ENCODE measurements around the gene TALDO1.

TALDO1 gene

DNA sequence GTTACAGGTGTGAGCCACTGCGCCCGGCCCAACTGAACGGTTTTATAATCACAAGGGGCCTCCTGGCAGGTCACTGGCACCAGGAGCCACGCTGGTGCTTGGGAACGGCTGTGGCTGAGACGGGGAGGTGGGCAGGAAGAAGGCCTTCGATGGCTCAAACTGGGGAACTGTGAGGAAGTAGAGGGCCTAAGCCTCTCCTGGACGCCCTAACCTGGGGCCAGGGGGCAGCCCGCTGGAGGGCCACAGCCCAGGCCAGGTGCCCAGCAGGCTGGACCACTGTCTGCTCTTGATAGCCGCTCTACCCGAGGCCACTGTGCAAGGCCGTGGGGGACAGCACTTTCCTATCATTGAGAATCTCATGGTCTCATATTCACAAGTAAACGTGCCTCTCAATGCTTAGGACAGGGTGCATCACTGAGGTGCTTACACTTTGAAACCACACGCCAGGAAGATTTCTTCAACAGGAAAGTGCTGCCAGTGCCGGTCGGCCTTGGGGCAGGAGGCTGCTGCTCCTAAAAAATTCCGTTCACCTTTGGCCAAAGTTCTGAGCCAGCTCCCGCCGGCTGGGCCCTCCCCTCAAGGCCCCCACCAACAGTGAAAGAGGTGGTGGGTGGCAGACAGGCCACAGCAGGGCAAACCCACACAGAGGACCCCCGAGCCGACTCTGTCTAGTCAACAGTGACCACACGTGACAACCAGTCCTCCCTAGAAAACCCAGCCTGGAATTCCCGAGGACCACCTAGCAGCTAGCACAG is 22.8 kb downstream of the TALDO1 start:
- no peak for DNase-seq (ENCODE audit: low read depth in 2 of 2)

DNA sequence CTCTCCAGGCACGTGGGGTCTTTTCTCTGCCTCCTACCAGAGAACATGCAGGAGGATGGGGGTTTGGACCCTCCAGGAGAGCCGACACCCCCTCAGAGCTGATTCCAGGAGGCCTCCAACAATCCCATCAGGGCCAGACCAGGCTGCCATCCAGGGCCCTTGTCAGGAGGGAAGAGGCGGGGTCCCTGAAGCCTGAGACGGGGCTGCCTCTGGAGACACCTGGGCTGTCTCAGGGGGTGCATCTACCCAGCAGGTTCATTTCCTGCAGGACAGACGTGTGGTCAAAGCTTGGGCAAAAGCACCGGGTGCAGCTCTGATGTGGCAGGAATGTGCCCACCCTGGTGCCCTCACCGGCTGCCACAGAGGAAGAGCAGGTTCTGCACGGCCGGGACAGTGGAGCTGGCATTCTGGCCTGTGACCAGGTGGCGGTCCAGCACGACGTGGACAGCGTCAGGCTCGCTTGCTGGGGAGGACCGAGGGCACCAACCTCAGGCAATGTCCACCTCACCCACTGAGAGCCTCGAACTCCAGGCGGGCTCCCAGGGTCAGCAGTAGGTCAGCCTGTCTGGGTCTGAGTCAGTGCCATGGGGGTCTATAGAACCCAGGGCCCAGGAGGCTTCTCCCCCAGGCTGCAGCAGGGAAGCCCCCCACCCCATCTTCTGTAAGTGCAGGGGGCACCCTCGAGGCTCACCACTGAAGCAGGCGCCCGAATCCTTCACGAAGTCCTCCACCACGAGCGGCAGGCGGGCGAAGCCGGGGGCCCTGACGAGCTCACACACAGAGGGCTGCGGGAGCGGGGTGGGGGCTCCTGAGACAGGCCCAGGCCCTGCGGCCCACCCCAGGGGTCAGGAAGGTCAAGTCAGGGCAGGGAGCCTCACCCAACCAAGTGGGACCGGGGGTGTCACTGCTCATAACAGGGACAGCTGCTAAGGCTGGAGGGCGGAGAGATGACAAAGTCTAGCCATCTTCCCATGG is 23.7 kb downstream of the TALDO1 start:
- no peak for DNase-seq (ENCODE audit: low read depth in 2 of 2)

DNA sequence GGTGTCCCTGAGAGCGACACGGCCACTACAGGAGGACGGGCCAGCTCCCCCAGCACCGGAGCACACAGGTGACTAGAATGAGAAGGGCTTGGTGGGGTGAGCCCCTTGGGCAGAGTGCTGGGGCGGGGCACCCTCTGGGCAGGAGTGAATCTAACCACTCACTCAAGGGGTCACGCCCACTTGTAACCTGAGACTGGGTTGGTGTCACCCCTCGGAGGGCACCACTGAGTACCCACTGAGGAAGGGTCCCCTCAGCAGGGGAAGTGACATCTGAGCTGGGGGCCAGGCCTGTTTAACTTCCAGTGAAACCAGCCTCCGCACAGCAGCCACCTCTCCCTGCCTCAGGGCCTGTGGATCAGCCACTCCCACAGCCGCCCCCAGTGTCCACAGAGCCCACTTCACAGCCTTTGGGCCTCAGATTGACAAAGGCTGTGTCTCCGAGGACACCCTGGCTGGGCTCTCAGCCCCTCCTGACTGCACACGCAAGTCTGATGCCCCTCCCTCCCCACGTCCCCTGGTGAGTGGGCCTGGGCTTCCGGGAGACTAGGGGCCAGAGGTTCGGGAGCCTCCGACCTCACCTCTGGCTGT is 24.4 kb downstream of the TALDO1 start:
- no peak for DNase-seq (ENCODE audit: low read depth in 2 of 2)

DNA sequence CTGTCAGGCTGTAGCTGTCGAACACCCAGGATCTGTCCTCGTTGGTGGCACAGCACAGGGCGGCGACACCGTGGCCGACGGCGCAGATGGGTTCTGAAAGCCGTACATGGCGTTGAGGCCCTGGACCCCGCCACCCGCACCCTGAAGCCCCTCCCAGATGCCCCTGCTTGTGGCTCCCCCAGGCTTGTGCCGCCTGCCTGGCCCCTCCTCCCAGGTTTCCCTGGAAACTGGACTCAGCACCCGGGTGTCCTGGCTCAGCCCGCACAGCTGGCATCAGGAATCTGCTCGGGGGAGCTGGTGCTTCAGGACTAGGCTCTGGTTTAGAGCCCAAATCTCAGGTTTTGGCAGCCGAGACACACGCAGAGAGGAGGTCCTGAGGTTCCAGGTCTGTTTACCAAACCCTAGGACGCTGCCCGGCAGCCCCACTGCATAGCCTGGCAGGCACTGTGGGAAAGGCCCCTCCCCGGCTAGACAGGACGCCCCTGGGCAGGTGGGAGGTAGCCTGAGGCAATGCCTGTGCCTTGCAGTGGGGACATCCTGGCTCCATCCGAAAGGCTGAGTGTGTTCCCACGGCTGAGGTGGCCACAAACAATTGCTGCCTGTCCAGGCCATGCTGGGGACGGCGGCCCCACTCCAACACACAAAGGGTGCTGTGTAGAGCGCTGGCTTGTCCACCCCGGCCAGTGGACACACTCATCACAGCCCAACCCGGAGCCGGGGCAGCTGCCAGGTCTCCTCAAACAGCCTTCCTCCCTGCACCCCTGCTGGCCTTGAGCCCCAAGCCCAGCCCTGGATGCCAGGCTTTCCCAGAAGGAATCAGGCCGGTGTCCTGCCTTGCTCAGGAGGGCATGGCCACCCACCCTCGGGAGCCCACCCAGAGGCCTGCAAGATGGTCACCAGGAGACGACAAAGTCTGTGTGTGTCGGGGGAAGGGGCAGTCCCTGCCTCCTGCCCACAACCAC is 25.4 kb downstream of the TALDO1 start:
- DNase-seq (ENCODE audit: low read depth in 2 of 2) = no peak

DNA sequence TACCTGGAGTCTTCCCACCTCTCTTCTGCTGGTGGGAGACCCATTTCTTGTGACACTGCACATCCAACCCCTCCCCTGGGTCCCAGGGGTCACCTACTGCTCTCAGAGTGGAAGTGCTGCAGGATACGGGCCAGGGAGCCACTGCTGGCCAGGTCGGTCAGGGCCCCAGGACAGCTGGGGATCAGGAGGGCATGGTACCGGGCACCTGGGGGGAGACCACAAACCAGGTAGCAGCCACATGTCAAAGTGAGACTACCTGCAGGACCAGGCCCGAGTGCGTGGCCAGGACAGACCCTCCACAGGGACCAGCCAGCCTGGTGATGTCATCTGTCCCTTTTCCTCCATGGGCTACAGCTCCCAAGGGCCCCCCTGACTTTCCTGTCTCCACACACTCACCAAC is 26.2 kb downstream of the TALDO1 start:
- no peak for DNase-seq (ENCODE audit: low read depth in 2 of 2)

DNA sequence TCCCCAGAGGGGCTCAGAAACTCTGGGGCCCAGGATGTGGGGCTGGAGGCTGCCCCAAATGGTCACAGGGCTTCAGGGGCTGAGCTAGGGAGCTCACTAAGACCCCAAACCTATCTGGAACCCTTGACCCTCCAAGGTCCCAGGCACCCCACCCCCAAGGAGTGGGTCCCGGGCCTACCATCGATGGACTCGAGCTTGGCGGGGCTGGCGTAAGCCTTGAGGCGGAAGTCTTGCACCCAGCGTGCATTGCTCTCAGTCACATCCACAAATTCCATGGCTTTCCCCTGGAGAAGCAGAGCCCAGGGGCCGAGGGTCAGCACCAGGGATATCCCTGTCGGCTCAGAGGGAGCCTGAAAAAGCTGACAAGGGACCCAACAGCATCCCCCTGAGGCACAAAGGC is 26.6 kb downstream of the TALDO1 start:
- DNase-seq (ENCODE audit: low read depth in 2 of 2) = no peak

DNA sequence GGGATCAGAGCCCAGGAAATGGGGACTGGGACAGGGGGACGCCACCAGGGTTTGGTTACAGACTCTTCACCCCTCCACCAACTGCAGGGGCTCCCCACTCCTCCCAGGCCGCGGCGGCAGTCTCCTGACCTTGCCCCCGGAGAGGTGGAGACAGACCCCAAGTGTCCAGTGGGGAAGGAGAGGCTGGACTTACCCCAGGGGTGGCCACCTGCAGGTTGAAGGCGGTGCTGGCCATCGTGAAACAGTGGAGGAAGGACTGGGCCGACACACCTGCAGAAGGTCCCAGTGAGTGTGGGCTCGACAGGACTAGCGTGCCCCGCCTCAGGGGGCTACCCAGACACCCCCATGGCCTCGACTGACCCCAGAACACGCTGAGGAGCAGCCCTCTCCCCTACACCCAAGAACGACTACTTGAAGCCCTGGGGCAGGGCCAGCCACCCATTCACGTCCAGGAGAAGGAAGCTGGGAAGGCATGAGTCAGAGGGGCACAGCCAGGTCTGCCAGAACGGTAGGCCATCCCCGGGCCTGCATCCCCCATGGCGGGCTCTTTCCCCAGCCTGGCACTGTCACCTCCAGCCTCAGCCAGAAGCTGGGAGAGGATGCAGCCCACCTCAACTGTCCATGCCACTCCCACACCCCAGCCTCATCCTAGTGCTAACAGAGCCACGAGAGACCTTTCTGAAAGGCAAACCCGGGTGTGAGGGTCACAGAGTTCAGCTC is 27.8 kb downstream of the TALDO1 start:
- no peak for DNase-seq (ENCODE audit: low read depth in 2 of 2)

DNA sequence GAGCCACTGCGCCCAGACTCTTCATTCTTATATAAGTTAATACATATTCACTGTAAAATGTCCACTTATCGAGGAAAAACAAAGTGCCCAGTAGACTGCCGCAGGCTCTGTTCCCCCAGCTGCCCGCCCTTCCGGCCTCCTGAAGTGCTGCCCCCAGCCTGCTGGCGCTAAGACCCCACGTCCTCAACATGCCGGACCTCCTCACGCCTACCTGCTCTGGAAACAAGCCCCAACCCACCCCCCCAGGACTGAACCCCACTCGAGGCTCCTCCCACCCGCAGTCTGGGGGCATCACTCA is 28.9 kb downstream of the TALDO1 start:
- no peak for DNase-seq (ENCODE audit: low read depth in 2 of 2)

DNA sequence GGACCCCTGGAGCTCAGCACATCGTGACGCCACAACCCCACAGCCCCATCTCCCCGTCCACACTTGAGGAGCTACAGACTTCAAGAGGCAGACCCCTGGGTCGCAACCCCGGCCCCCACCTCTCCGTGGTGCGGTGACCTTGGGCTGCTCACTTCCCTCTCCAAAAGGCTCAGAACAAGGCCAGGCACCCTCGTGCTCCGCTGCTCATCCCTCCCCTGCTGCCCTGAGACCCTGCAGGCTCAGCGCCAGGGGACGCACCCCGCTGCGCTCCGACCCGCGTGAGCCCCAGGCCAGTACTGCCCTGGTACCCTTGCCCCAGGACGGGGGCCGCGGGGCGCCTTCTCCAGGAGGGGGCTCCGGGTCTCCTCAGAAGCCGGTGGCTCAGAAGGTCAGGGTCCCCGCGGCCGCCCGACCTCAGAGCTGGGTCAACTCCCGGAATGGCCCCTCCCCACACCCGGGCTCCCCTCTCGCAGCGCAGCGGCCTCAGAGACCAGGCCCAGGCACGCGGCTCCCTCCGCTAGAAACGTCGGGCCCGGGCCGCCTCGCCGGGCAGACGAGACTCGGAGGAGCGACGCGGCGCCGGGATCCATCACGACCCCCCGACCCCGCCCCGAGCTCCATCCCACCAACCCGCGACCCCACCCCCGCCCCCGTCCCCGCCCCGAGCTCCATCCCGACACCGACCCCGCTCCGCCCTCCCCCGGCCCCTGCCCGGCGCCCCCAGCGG is 29.5 kb downstream of the TALDO1 start:
- peak in 1 of 2 experiments; percentile 32 for DNase-seq (ENCODE audit: low read depth in 2 of 2)

DNA sequence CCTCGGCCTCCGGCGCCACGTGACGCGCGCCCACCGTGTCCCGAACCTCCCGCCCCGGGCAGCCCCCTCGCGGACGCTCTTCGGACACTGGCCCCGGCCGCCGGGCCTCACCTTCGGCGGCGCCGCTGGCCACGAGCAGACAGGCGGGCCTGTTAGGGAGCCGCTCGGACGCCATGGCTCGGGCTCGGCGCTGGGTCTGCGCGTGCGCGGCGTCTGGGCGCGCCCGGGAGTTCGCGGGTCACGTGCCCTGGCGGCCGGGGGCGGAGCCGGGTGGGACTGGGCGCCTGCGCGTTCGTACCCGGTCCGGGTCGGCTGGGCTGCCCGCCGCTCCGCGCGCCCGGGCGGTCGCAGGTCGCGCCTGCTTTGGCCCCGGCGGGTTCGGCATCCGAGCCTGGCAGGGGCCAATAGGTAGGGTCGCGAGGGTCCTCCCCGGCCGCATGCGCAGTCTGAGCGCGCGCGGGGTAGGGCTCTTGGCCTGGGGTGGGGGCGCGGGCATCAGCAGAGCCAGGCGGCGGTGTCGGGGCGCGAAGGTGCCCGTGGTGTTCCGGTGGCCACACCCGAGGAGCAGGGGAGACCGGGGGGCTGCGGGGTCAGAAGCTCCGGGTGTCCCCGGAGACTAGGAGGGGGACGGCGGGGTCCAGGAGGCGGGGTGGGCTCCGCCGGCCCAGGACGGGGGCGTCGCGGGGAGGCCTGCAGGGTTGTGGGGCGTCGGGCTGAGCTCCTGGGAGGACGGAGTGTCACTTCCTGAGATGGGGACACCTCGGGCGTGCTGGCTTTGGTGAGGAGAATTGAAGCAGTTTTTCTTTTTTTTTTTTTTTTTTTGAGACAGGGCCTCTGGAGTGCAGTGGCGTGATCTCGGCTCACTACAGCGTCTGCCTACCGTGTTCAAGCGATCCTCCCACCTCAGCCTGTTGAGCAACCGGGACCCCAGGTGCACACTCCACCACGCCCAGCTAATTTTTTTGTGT is 30.3 kb downstream of the TALDO1 start, which contains the start of gene GATD1:
Gene GATD1 (minus strand): TSS at position 200 of the 968 bp plus-strand sequence. CDS start 25 bp downstream, at position 175.
- DNase-seq (ENCODE audit: low read depth in 2 of 2) = peak; percentile 88 to 92

DNA sequence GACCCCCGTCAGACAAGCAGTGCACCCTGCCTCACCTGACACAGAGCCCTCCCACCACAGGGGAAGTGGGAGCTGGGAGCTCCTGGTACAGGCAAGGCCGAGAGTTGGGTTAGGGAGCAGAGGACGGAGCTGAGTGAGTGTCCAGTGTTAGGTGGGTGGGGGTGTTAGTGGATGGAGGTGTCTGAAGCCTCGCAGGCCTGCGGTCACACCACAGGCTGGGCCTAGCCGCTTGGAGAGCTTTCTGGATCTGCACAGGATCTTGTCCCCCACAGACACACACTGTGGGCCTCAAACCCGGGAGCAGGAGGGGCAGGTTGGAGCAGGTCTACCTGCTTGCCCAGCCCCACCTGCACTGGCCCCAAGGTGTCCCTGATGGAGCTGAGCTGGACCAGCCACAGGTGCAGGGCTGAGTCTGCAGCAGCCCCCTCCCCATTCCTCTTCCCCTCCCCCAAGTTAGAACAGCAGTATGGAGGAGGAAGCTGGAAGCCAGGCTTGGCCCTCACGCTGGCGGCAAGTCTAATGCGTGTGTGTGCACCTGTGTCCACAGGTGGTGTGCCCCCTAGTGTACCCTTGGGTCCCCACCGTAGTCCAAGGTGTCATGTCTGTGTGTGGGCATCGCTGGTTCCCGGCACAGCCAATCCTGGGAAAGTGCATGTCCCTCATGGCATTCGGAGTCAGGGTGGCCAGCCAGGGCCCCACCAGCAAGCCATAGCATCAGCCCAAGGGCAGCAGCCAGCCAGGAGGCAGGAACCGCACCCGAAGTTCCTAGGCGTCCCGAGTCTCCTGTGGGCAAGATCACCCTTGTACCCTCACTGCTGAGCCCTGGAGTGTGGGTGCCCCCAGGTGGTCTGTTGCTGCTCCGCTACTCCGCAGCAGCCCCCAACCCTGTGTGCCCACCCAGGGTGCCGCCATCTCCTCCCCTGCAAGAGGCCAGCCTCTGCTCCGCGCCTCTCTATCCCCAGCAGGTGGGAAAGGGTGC is 32.0 kb downstream of the TALDO1 start:
- no peak for DNase-seq (ENCODE audit: low read depth in 2 of 2)

DNA sequence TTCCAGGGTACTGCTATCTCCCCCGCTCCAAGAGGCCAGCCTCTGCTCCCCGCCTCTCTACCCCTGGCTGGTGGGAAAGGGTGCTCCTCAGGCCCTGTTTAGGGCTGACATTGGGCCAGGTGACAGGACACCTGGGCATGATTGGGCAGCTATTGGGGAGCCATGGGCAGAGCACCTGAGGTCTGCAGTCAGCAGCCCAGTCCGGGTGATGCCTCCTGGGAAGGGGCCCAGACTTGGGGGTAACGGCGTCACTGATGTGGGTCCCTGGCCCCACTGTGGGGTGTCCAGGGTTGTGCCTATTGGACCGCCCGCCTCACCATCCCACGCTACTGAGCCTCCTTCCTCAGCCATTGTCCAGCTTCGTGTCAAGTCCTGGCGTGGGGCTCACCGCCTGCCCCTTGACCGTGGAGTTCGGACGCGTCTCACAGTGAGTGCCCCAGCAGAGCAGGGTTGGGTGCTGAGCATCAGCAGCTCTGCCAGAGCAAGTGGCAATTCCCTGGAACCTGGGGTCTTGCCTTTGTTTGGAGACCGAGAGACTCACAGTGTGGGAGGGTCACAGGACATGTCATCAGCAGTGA is 32.8 kb downstream of the TALDO1 start:
- DNase-seq (ENCODE audit: low read depth in 2 of 2) = no peak

DNA sequence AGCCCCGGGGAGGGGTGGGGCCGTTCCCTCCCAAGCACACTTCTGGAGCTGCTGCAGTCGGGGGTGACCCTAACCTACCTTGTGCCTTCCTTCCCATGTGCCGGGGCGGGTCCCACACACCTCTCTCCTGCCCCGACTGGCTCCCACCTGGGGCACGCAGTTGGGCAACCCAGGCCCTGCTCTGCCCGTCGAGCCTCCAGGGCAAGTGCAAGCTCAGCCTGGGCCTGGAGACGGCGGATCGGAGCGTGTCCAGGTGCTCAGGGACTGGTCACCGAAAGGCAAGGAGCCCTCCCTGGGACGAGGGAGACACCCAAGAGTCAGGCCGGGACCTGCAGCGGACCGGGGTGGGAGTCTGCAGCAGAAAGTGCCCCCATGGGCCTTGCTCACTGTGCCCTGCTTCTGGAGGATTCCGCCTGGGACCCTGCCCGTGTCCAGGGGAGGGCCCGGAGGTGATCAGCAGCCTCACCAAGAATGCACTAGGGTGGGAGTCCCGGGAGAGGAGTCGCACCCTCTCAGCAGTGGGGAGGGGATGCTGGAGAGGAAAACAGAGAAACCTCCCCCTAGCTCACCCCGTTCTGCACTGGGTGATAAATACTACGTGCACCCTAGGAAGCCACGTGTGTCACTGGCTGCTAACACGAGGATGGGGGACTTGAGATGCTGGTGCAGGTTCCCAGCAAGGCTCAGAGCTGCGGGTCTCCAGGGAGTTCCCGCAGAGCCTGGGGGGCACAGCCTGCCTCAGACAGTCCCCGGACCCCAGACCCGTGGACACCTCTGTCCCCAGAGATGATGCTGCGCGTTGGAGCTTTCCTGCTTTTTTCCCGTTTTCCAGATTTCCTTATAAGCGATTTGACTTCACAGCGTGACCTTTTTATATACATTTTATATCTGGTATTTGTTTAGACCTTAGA is 35.3 kb downstream of the TALDO1 start:
- no peak for DNase-seq (ENCODE audit: low read depth in 2 of 2)

DNA sequence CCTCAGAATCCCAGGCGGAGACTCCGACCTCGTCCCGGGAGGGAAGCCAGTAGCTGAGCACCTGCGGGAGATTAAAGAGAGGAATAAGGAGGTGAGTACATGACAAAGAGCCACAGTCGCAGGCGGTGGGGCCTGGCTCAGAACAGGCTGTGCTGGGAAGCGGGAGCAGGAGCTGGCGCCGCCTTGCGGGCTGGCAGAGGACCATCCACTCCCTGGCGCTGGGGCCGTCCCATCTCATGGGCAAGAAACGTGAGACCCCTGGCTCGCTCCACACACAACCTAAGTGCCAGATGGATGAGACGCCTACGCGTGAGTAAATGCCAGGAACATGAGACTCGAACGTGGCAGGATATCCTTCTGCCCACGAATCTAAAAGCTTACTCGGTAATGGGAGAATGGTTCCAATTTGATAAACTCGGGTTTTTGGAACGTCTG is 36.3 kb downstream of the TALDO1 start:
- no peak for DNase-seq (ENCODE audit: low read depth in 2 of 2)

DNA sequence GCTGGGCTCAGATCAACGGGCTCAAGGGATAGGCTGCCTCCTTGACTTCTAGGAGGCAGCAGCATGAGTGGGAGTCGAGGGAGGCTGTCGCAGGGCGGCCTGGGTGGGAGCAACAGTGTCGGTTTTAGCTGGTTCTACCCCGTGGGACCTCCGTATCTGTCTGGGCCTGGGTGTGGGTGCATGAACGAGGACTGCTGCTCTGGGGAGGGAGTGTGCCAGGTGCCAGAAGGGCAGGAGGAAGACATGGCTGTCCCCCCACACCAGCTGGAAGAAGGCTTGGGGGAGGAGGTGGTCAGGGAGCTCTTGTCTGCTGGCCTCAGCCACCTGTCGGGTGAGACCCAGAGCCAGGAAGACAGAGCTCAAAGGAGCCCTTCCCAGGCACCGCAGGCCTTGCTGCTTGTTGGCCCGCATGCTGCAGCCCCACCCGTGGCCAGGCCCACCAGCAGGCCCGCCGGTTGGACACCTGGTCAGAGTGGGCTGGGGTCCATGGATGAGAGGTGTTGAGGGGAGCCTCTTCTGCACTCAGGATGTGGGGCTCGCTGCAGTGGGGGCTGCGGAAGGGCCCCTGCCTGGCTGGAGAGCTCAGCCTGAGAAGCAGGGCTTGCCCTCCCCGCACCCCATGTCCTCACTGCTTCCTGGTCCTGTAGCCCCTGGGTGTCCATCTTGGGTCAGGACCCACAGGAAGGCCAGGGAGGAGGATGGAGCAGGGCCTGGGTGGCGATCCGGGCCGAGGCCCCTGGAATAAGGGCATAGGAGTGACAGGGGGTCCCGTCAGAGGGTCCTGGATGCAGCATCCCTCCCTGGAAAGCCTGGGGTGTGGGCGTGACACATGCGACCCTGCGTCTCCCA is 39.2 kb downstream of the TALDO1 start:
- no peak for DNase-seq (ENCODE audit: low read depth in 2 of 2)
